ENCODE data around the gene PRKAR1B. TPM values are rescaled to one million over a fixed set of nuclear protein-coding genes. Genes with fewer than 3 reads are reported as not detected.

Gene PRKAR1B
- total and polyA plus RNA-seq, 8 donors = 4.5 to 45.8 (median 11.1) TPM

- H3K36me3 ChIP-seq = no peaks in the 10 kb centered on the region
- TF ChIP-seq EP300 (IDR thresholded peaks at IDR 0.05) = no peak
- no peak for TF ChIP-seq POLR2AphosphoS5 (IDR thresholded peaks at IDR 0.05)
- no peak for TF ChIP-seq CTCF (IDR thresholded peaks at IDR 0.05)
- no peak for TF ChIP-seq POLR2A (IDR thresholded peaks at IDR 0.05)
- DNase-seq = no peak
- WGBS, 5 donors = 91 to 97% (median 95%) methylated on average over 8 of the region's 8 CpGs
- H3K4me1 ChIP-seq = peaks cover under 1 to 26% (median 9%) of the 10 kb centered on the region in 4 donors
- H3K27ac ChIP-seq = no peak overlapping the region
- H3K4me3 ChIP-seq = no peak overlapping the region
- H3K27me3 ChIP-seq = no peaks in the 10 kb centered on the region
- H3K9me3 ChIP-seq = peaks cover 4 to 22% (median 16%) of the 10 kb centered on the region in 4 donors
- intact Hi-C loops (cut with DNase I; ENCODE audit: low total_unique reads) = no loop called here
Measured at GRCh38 chr7:623464-623863, 103.6 kb downstream of the PRKAR1B start.

GRCh38 chr7:621572-622285 is 105.4 kb downstream of the PRKAR1B start:
- H3K4me1 ChIP-seq = peaks cover 7 to 37% (median 18%) of the 10 kb centered on the region in 4 donors
- peak overlapping the region in 2 of 5 donors; percentile 38 to 41 for H3K27ac ChIP-seq
- TF ChIP-seq POLR2A (IDR thresholded peaks at IDR 0.05) = no peak
- TF ChIP-seq POLR2AphosphoS5 (IDR thresholded peaks at IDR 0.05) = peak in 1 of 3 donors; percentile 25
- TF ChIP-seq EP300 (IDR thresholded peaks at IDR 0.05) = no peak
- no peak for TF ChIP-seq CTCF (IDR thresholded peaks at IDR 0.05)
- peak; percentile 79 to 94 for DNase-seq
- intact Hi-C loops (cut with DNase I; ENCODE audit: low total_unique reads) = no loop called here
- no peaks in the 10 kb centered on the region for H3K27me3 ChIP-seq
- H3K9me3 ChIP-seq = peaks cover 4 to 22% (median 16%) of the 10 kb centered on the region in 4 donors
- no peaks in the 10 kb centered on the region for H3K36me3 ChIP-seq
- H3K4me3 ChIP-seq = no peak overlapping the region
- WGBS, 5 donors = 38 to 70% (median 48%) methylated on average over 8 of the region's 8 CpGs

- TF ChIP-seq EP300 (IDR thresholded peaks at IDR 0.05) = no peak
- no peak for TF ChIP-seq POLR2AphosphoS5 (IDR thresholded peaks at IDR 0.05)
- TF ChIP-seq POLR2A (IDR thresholded peaks at IDR 0.05) = no peak
- no peak for TF ChIP-seq CTCF (IDR thresholded peaks at IDR 0.05)
- Histone ChIP-seq H3K9me3 (peaks cover 4 to 22% (median 16%) of the 10 kb centered on the region in 4 donors), H3K36me3 (no peaks in the 10 kb centered on the region), H3K4me1 (peaks cover 7 to 37% (median 18%) of the 10 kb centered on the region in 4 donors), H3K27me3 (no peaks in the 10 kb centered on the region), H3K4me3 (no peak overlapping the region), H3K27ac (no peak overlapping the region)
- DNase-seq = no peak
- intact Hi-C loops (cut with DNase I; ENCODE audit: low total_unique reads) = no loop called here
Measured at GRCh38 chr7:620885-621284, 106.2 kb downstream of the PRKAR1B start.

GRCh38 chr7:620056-620455 is 107.0 kb downstream of the PRKAR1B start:
- peak in 1 of 2 donors; percentile 67 for DNase-seq
- TF ChIP-seq POLR2AphosphoS5 (IDR thresholded peaks at IDR 0.05) = no peak
- TF ChIP-seq EP300 (IDR thresholded peaks at IDR 0.05) = no peak
- Histone ChIP-seq H3K27ac (no peak overlapping the region), H3K4me1 (peaks cover 7 to 37% (median 18%) of the 10 kb centered on the region in 4 donors), H3K9me3 (peaks cover 0 to 16% (median 13%) of the 10 kb centered on the region in 4 donors), H3K27me3 (no peaks in the 10 kb centered on the region), H3K36me3 (no peaks in the 10 kb centered on the region), H3K4me3 (no peak overlapping the region)
- intact Hi-C loops (cut with DNase I; ENCODE audit: low total_unique reads) = no loop called here
- 68 to 85% (median 82%) methylated on average over 5 of the region's 5 CpGs for WGBS, 5 donors

GRCh38 chr7:619368-619840 is 107.7 kb downstream of the PRKAR1B start:
- no peak for DNase-seq
- no peaks in the 10 kb centered on the region for H3K27me3 ChIP-seq
- peaks cover 7 to 37% (median 18%) of the 10 kb centered on the region in 4 donors for H3K4me1 ChIP-seq
- 94 to 98% (median 95%) methylated on average over 4 to 5 of the region's 5 CpGs for WGBS, 5 donors
- intact Hi-C loops (cut with DNase I; ENCODE audit: low total_unique reads) = no loop called here
- no peak overlapping the region for H3K4me3 ChIP-seq
- peak overlapping the region in 4 of 5 donors; percentile 18 to 54 (median 42) for H3K27ac ChIP-seq
- no peaks in the 10 kb centered on the region for H3K36me3 ChIP-seq
- no peak for TF ChIP-seq CTCF (IDR thresholded peaks at IDR 0.05)
- TF ChIP-seq POLR2AphosphoS5 (IDR thresholded peaks at IDR 0.05) = no peak
- no peak for TF ChIP-seq POLR2A (IDR thresholded peaks at IDR 0.05)
- TF ChIP-seq EP300 (IDR thresholded peaks at IDR 0.05) = no peak
- peaks cover 0 to 16% (median 13%) of the 10 kb centered on the region in 4 donors for H3K9me3 ChIP-seq

All from stomach (tissue), 9 donors.